HG03097 (cell line): ENCODE results near the gene CCNG1.

ENCODE experiments used
- ATAC-seq: cut with Tn5 transposase; IDR thresholded peaks from one replicate; pipeline ENCODE4 v1.9.1; 2021; ENCODE audit not compliant: unreplicated experiment, low FRiP score

Gene CCNG1

DNA sequence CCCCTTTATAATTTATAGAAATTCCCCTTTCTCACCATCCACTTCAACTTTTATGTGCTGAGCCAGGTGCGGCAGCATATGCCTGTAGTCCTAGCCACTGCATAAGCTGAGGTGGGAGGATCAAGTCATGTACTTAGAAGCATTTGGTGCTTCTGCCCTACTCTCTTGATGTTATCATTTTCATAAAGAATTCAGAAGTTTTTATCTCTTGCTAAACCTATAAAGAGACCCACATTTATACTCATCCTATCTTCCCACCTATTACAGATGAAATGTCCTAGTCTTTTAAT is 41.5 kb downstream of the CCNG1 start:
- no peak for ATAC-seq

DNA sequence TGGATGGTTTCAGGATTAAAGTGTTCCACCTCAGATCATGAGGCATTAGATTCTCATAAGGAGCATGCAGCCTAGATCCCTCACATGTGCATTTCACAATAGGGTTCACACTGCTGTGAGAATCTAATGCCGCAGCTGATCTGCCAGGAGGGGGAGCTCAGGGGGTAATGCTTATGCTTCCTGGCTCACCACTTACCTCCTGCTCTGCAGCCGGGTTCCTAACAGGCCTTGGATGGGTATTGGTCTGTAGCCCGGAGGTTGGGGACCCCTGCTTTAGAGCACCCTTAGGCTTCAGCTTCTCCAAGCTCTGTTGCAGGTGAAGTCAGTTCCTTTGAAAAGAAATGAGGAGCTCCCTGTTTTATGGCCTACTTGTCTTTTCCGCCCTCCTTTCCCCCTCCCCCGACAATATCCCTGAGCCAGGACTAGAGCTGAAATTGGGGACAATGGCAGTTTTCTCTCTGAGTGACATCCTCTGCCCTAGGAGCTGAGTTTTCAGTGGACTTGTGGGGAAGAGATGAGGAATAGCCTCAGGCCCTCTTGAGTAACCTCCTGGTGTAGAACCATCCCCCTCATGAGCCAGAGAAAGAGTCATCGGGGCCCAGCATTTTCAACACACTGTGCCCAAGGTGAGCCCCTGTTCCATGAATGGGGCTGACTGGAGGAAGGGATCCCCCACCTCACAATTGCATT is 51.8 kb downstream of the CCNG1 start:
- ATAC-seq: no peak

DNA sequence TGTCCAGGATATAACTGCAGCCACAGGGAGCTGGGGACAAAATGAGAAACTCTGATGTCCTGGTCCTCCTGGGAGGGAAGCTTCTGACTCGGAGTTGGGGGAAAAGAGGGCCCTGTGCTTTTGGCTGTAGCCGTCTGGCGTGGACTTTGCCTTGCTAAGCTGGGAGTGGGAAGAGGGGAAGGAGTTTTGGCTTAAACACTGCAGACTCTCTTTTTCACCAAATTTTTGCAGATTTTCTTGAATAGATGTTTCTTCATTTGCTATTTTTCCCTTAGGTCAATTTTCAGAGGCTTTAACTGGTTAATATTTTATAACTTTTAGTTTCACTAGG is 52.3 kb downstream of the CCNG1 start:
- no peak for ATAC-seq
